ENCODE measurements around the gene STARD9. TPM values are rescaled to one million over a fixed set of nuclear protein-coding genes. Genes with fewer than 3 reads are reported as not detected.
"Not testable (repeated sequence)": the region's sequence is repeated elsewhere in the genome, so short reads cannot be mapped to it uniquely, and the experiment has no call there.

STARD9 gene
- total and polyA plus RNA-seq, 2 of the 13 experiments (the other 11 are each of a cell fraction or from before 2014, with no cell fraction given) = 5.3 to 7.5 TPM

- H3K4me2 ChIP-seq (ENCODE audit: low read depth, low read length); intact Hi-C loops (cut with micrococcal nuclease; ENCODE audit: unreplicated experiment); BruUV-seq (replicated peaks); FAIRE-seq; H3K4me3 ChIP-seq (replicated peaks in 1 of 3; ENCODE audit: insufficient read depth in 1 of 3, low read depth in 2 of 3, low read length in 3 of 3); H3K79me2 ChIP-seq (ENCODE audit: insufficient read depth, low read length); H3K27me3 ChIP-seq (ENCODE audit: control insufficient read depth in 1 of 2, insufficient read depth in 2 of 2, low read length in 2 of 2); POLR2A ChIA-PET; ATAC-seq; DNase-seq (ENCODE audit: low spot score); H3K36me3 ChIP-seq (replicated peaks in 1 of 2; ENCODE audit: control insufficient read depth in 1 of 2, insufficient read depth in 2 of 2, low read length in 2 of 2); H3K27ac ChIP-seq (ENCODE audit: extremely low read length, insufficient read depth, low read length); in situ Hi-C loops (cut with HindIII; ENCODE audit: extremely low pct_ligation_motif_present, low pct_unique_long_range_greater_than_20kb); H2AFZ ChIP-seq (ENCODE audit: low read length); H4K20me1 ChIP-seq (ENCODE audit: insufficient read depth, low read length); H3K9me3 ChIP-seq (ENCODE audit: low read length); H3K9ac ChIP-seq (ENCODE audit: insufficient read depth, low read depth, low read length); CTCF ChIA-PET (ENCODE audit: low intra/inter-chr PET ratio, low total read pairs): not testable (repeated sequence)
- WGBS (ENCODE audit: low lambda C conversion rate) = 98% methylated on average over 23 of the region's 30 CpGs
- H3K4me1 ChIP-seq (ENCODE audit: insufficient read depth, low read length) = peaks cover 11% of the 10 kb centered on the region
These were observed 25.9 kb downstream of the STARD9 start for GRCh38 chr15:42601316-42601715.

- Histone ChIP-seq H3K27me3 (ENCODE audit: control insufficient read depth in 1 of 2, insufficient read depth in 2 of 2, low read length in 2 of 2) (no peaks in the 10 kb centered on the region), H3K9ac (ENCODE audit: insufficient read depth, low read depth, low read length) (no peak overlapping the region), H3K79me2 (ENCODE audit: insufficient read depth, low read length) (no peaks in the 10 kb centered on the region), H3K4me3 (replicated peaks in 1 of 3; ENCODE audit: insufficient read depth in 1 of 3, low read depth in 2 of 3, low read length in 3 of 3) (no peak overlapping the region), H3K9me3 (ENCODE audit: low read length) (no peaks in the 10 kb centered on the region), H3K36me3 (replicated peaks in 1 of 2; ENCODE audit: control insufficient read depth in 1 of 2, insufficient read depth in 2 of 2, low read length in 2 of 2) (no peaks in the 10 kb centered on the region), H3K4me1 (ENCODE audit: insufficient read depth, low read length) (peaks cover 11% of the 10 kb centered on the region), H3K4me2 (ENCODE audit: low read depth, low read length) (no peak overlapping the region), H2AFZ (ENCODE audit: low read length) (no peak overlapping the region), H4K20me1 (ENCODE audit: insufficient read depth, low read length) (no peaks in the 10 kb centered on the region), H3K27ac (ENCODE audit: extremely low read length, insufficient read depth, low read length) (peak overlapping the region; percentile 8)
- CTCF ChIA-PET (ENCODE audit: low intra/inter-chr PET ratio, low total read pairs) = no interaction called here
- POLR2A ChIA-PET = interaction anchor here (0.6 to 1.0 kb wide), 2 partner anchors 27 to 63 kb away, joined by 3 read pairs; partner anchors contain the start of gene STARD9
- FAIRE-seq = peak; percentile 66
- no TSS peak for BruUV-seq (replicated peaks)
- ATAC-seq = peak; percentile 71
- DNase-seq (ENCODE audit: low spot score) = peak; percentile 24
- in situ Hi-C loops (cut with HindIII; ENCODE audit: extremely low pct_ligation_motif_present, low pct_unique_long_range_greater_than_20kb) = no loop called here
- WGBS (ENCODE audit: low lambda C conversion rate) = 44% methylated on average over 3 of the region's 3 CpGs
- TF ChIP-seq FOXA3 (CRISPR knock-in tag; IDR thresholded peaks at IDR 0.05) = peak; percentile 60
- TF ChIP-seq CEBPB (IDR thresholded peaks at IDR 0.05; ENCODE audit: borderline replicate concordance, low read depth, low read length) = peak; percentile 48; the same call in 1 of the 2 replicates
- TF ChIP-seq FOXP1 (IDR thresholded peaks at IDR 0.05) = no peak
- no peak for TF ChIP-seq FOXP1 (CRISPR knock-in tag; IDR thresholded peaks at IDR 0.05)
- TF ChIP-seq FOXA1 (IDR thresholded peaks at IDR 0.05) = no peak
- TF ChIP-seq FOXA1 (CRISPR knock-in tag; IDR thresholded peaks at IDR 0.05) = peak; percentile 73
- TF ChIP-seq CEBPG (CRISPR knock-in tag; IDR thresholded peaks at IDR 0.05) = 0 out of 2 replicates have a peak, but pooled peaks have one; percentile 17
- TF ChIP-seq HMGA1 (CRISPR knock-in tag; conservative IDR thresholded peaks at IDR 0.05) = no peak
- peak; percentile 58; the same call in 1 of the 2 replicates for TF ChIP-seq ZNF768 (CRISPR knock-in tag; IDR thresholded peaks at IDR 0.05)
- 0 out of 2 replicates have a peak, but pooled peaks have one; percentile 25 for TF ChIP-seq NFYB (CRISPR knock-in tag; IDR thresholded peaks at IDR 0.05)
- intact Hi-C loops (cut with micrococcal nuclease; ENCODE audit: unreplicated experiment) = no loop called here
These were observed 27.1 kb downstream of the STARD9 start for GRCh38 chr15:42602501-42602900.
